CD14-positive monocyte (primary cell): Measurements from ENCODE around the gene TRIP6. TPM values are rescaled to one million over a fixed set of nuclear protein-coding genes. Genes with fewer than 3 reads are reported as not detected.

Experiments
- DNase-seq, 3 donors: peaks; one replicate each; pipeline ENCODE4 v3.0.0-alpha.2; 2011 to 2022
- H2AFZ ChIP-seq: 2 replicates; pipeline ENCODE4 v1.6.0; 2012; ENCODE audit warnings: mild to moderate bottlenecking, low read depth, low read length, inconsistent platforms; ENCODE audit not compliant: insufficient read depth, poor library complexity, severe bottlenecking
- H3K27ac ChIP-seq, 2 donors: 1 replicate in 1 of 2; 2 replicates in 1 of 2; pipeline ENCODE4 v1.5.1; 2012 to 2013; ENCODE audit warnings: low read length in 2 of 2, control low read depth in 1 of 2, inconsistent platforms in 1 of 2, low read depth in 1 of 2, mild to moderate bottlenecking in 1 of 2
- H3K27me3 ChIP-seq, 2 donors: one replicate each; pipeline versions ENCODE4 v1.6.0 to v1.6.1; 2011 to 2013; ENCODE audit warnings: low read length in 2 of 2; ENCODE audit not compliant: control insufficient read depth in 2 of 2, insufficient read depth in 2 of 2
- H3K36me3 ChIP-seq, 2 donors: replicated peaks in 1 of 2; 1 replicate in 1 of 2; 2 replicates in 1 of 2; pipeline versions ENCODE4 v1.5.1 to v1.6.1; 2012 to 2013; ENCODE audit warnings: low read length in 2 of 2, control low read depth in 1 of 2, inconsistent platforms in 1 of 2, mild to moderate bottlenecking in 1 of 2; ENCODE audit not compliant: insufficient read depth in 2 of 2, control insufficient read depth in 1 of 2
- H3K4me1 ChIP-seq, 2 donors: 1 replicate in 1 of 2; 2 replicates in 1 of 2; pipeline versions ENCODE4 v1.5.1 to v1.6.1; 2012 to 2013; ENCODE audit warnings: low read length in 2 of 2, control low read depth in 1 of 2, inconsistent platforms in 1 of 2, mild to moderate bottlenecking in 1 of 2, moderate library complexity in 1 of 2; ENCODE audit not compliant: insufficient read depth in 2 of 2, control insufficient read depth in 1 of 2
- H3K4me2 ChIP-seq: replicated peaks from 2 replicates; pipeline ENCODE3; 2012; ENCODE audit warnings: low read length, moderate library complexity, mild to moderate bottlenecking; ENCODE audit not compliant: poor library complexity, severe bottlenecking; ENCODE audit errors: extremely low read depth
- H3K4me3 ChIP-seq, 3 experiments: fragments of 200-600 bp in 1 of 3; sonication (generic) in 1 of 3; replicated peaks in 1 of 3; 1 replicate in 2 of 3; 2 replicates in 1 of 3; pipeline ENCODE4 v1.5.1; 2011 to 2013; ENCODE audit warnings: low read length in 3 of 3, mild to moderate bottlenecking in 3 of 3, control low read depth in 2 of 3, low read depth in 2 of 3, inconsistent platforms in 1 of 3, moderate library complexity in 1 of 3
- H3K79me2 ChIP-seq: 2 replicates; pipeline ENCODE4 v1.6.0; 2012; ENCODE audit warnings: mild to moderate bottlenecking, control low read depth, inconsistent platforms, low read length, moderate library complexity; ENCODE audit not compliant: insufficient read depth
- H3K9ac ChIP-seq: 2 replicates; pipeline ENCODE4 v1.6.0; 2017; ENCODE audit warnings: low read length, mild to moderate bottlenecking; ENCODE audit not compliant: insufficient read depth, poor library complexity, severe bottlenecking
- H3K9me3 ChIP-seq, 2 donors: replicated peaks in 1 of 2; 1 replicate in 1 of 2; 2 replicates in 1 of 2; pipeline versions ENCODE4 v1.5.1 to v1.6.1; 2012 to 2013; ENCODE audit warnings: low read length in 2 of 2, control low read depth in 1 of 2; ENCODE audit not compliant: control insufficient read depth in 1 of 2, insufficient read depth in 1 of 2
- H4K20me1 ChIP-seq: 2 replicates; pipeline ENCODE4 v1.6.0; 2012; ENCODE audit warnings: mild to moderate bottlenecking, low read length, control low read depth, moderate library complexity; ENCODE audit not compliant: insufficient read depth
- H3K27ac Mint-ChIP-seq, 7 donors: one replicate each; pipeline ENCODE4 v1.8.0; 2020; ENCODE audit warnings: mild to moderate bottlenecking in 7 of 7, mixed read lengths in 7 of 7, moderate library complexity in 6 of 7, inconsistent platforms in 2 of 7
- H3K27me3 Mint-ChIP-seq, 3 donors: one replicate each; pipeline ENCODE4 v1.8.0; 2021 to 2022; ENCODE audit warnings: low read depth in 3 of 3, mild to moderate bottlenecking in 3 of 3, mixed read lengths in 3 of 3, moderate library complexity in 3 of 3, inconsistent platforms in 1 of 3
- H3K36me3 Mint-ChIP-seq, 2 donors: one replicate each; pipeline ENCODE4 v1.8.0; 2020; ENCODE audit warnings: mixed read lengths in 2 of 2, inconsistent platforms in 1 of 2, mild to moderate bottlenecking in 1 of 2
- H3K4me1 Mint-ChIP-seq: one replicate; pipeline ENCODE4 v1.8.0; 2020; ENCODE audit warnings: mild to moderate bottlenecking, mixed read lengths
- H3K4me3 Mint-ChIP-seq, 2 donors: one replicate each; pipeline ENCODE4 v1.8.0; 2020; ENCODE audit warnings: mild to moderate bottlenecking in 2 of 2, mixed read lengths in 2 of 2, moderate library complexity in 1 of 2
- H3K9me3 Mint-ChIP-seq, 7 donors: one replicate each; pipeline ENCODE4 v1.8.0; 2020 to 2022; ENCODE audit warnings: mixed read lengths in 7 of 7, mild to moderate bottlenecking in 6 of 7, moderate library complexity in 6 of 7, inconsistent platforms in 2 of 7
- CTCF ChIP-seq: fragments of 200-600 bp; IDR thresholded peaks from one replicate; pipeline ENCODE4 v1.8.0; 2022; ENCODE audit warnings: antibody characterized with exemption, mild to moderate bottlenecking
- WGBS: methylation state at CpG from one replicate; pipeline ENCODE4 v1.1.5; 2013; ENCODE audit warnings: missing lambda C conversion rate; ENCODE audit not compliant: insufficient coverage; 5-methylcytosine and 5-hydroxymethylcytosine counted together
- intact Hi-C, 2 donors: fragments of 100-400 bp; cut with micrococcal nuclease; formaldehyde crosslinking; loops; one replicate each; pipeline versions ENCODE4 v1.15.0 to v1.15.1; 2023
- polyA plus RNA-seq, 3 donors: library from polyadenylated mRNA; depleted of rRNA in 1 of 3; unstranded in 2 of 3; stranded (reverse) in 1 of 3; fragments of 300-500 nt in 2 of 3; fragments of >200 nt in 1 of 3; fragmentation: Illumina TruSeq in 2 of 3; gene quantifications; 1 replicate in 2 of 3; 2 replicates in 1 of 3; pipeline ENCODE4 v1.2.3, GENCODE V29; 2012 to 2021

Gene TRIP6
- polyA plus RNA-seq, 3 donors: 1.9 to 5.9 (median 5.8) TPM

DNA sequence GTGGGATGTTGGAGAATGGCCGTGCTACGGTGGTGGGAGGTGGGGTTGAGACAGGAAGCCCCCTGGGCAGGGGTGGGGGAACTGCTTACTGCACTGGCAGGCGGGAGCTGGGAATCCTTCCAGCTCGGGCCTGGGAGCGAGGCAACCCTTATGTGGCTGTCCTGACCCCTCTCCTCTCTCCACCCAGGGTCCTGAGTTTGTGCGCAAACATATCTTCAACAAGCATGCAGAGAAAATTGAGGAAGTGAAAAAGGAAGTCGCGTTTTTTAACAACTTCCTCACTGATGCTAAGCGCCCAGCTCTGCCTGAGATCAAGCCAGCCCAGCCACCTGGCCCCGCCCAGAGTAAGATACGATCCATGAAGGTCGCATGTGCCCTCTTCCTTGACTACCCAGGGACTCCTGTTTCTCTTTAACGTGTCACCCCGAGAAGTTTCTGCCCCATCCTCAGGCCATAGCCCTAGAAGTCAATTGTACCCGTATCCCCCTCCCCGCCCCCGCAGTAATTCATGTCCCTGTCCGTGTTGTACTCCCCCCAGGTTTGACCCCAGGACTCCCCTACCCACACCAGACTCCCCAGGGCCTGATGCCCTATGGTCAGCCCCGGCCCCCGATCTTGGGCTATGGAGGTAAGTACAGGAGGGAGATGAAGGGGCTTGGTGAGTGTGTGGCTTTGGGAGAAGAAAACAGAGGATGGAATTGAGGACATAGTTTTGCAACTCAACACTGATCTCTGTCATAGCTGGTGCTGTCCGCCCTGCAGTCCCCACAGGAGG is 20.5 kb downstream of the TRIP6 start:
- H3K4me3 ChIP-seq: peak overlapping the region in 1 of 3 experiments; percentile 81
- H3K4me1 Mint-ChIP-seq: peaks cover 56% of the 10 kb centered on the region

More for the DNA sequence above, 20.5 kb downstream of the TRIP6 start:
- Mint-ChIP-seq H3K9me3 (peaks cover 0 to 11% (median 8%) of the 10 kb centered on the region in 7 donors), H3K36me3 (peaks cover 59 to 67% of the 10 kb centered on the region in 2 donors), H3K4me3 (peak overlapping the region; percentile 69 to 81), H3K27me3 (peaks cover 26 to 37% (median 30%) of the 10 kb centered on the region in 3 donors), H3K27ac (peak overlapping the region; percentile 83 to 94 (median 92))
- peaks cover 14 to 24% of the 10 kb centered on the region in 2 donors for H3K27me3 ChIP-seq
- H3K9ac ChIP-seq: no peak overlapping the region
- no peaks in the 10 kb centered on the region for H3K9me3 ChIP-seq
- DNase-seq: peak; percentile 74 to 91 (median 84)
- H3K36me3 ChIP-seq: peaks cover 39 to 49% of the 10 kb centered on the region in 2 donors
- H3K27ac ChIP-seq: peak overlapping the region; percentile 68 to 74
- peaks cover 38% of the 10 kb centered on the region for H4K20me1 ChIP-seq
- WGBS: 0% methylated on average over 7 of the region's 21 CpGs
- peaks cover 12% of the 10 kb centered on the region for H3K79me2 ChIP-seq
- H3K4me2 ChIP-seq: peak overlapping the region; percentile 97
- intact Hi-C loops: loop anchor here (1.0 to 5.0 kb wide), 2 partner anchors 12 to 275 kb away; partner anchors contain the start of genes MOSPD3 (in 1 of the 2) and SRRT (in 1 of the 2)
- peaks cover 49 to 59% of the 10 kb centered on the region in 2 donors for H3K4me1 ChIP-seq
- peak overlapping the region; percentile 7 for H2AFZ ChIP-seq
- TF ChIP-seq CTCF: no peak
